Measurements from ENCODE around the gene NPAS2.

The NPAS2 gene

GRCh38 chr2:100869120-100869519, 49.2 kb downstream of the NPAS2 start:
- no peaks in the 10 kb centered on the region for H3K4me1 ChIP-seq (ENCODE audit: control insufficient read depth, insufficient read depth, low read length, poor library complexity, severe bottlenecking)
- H3K27ac ChIP-seq (ENCODE audit: low read depth, low read length, severe bottlenecking), result no peak overlapping the region
- WGBS, 2 experiments (ENCODE audit: insufficient coverage in 2 of 2), result 89 to 90% methylated on average over 1 to 3 of the region's 3 CpGs
- H3K36me3 ChIP-seq (ENCODE audit: control insufficient read depth, insufficient read depth, low read length), result no peaks in the 10 kb centered on the region
- no peak overlapping the region for H3K4me3 ChIP-seq (ENCODE audit: extremely low read depth, insufficient read depth, low read length, poor library complexity, severe bottlenecking)
- peaks cover 5% of the 10 kb centered on the region for H3K9me3 ChIP-seq (ENCODE audit: control insufficient read depth, low read length)

- Histone ChIP-seq H3K9me3 (ENCODE audit: control insufficient read depth, low read length) (peaks cover 5% of the 10 kb centered on the region), H3K36me3 (ENCODE audit: control insufficient read depth, insufficient read depth, low read length) (no peaks in the 10 kb centered on the region), H3K4me1 (ENCODE audit: control insufficient read depth, insufficient read depth, low read length, poor library complexity, severe bottlenecking) (no peaks in the 10 kb centered on the region), H3K4me3 (ENCODE audit: extremely low read depth, insufficient read depth, low read length, poor library complexity, severe bottlenecking) (no peak overlapping the region), H3K27ac (ENCODE audit: low read depth, low read length, severe bottlenecking) (no peak overlapping the region)
- 79 to 82% methylated on average over 5 to 6 of the region's 6 CpGs for WGBS, 2 experiments (ENCODE audit: insufficient coverage in 2 of 2)
Observed at GRCh38 chr2:100870652-100871531, 51.0 kb downstream of the NPAS2 start.

GRCh38 chr2:100875516-100876230, 55.7 kb downstream of the NPAS2 start:
- Histone ChIP-seq H3K4me1 (ENCODE audit: control insufficient read depth, insufficient read depth, low read length, poor library complexity, severe bottlenecking) (no peaks in the 10 kb centered on the region), H3K27ac (ENCODE audit: low read depth, low read length, severe bottlenecking) (no peak overlapping the region), H3K9me3 (ENCODE audit: control insufficient read depth, low read length) (no peaks in the 10 kb centered on the region), H3K4me3 (ENCODE audit: extremely low read depth, insufficient read depth, low read length, poor library complexity, severe bottlenecking) (no peak overlapping the region), H3K36me3 (ENCODE audit: control insufficient read depth, insufficient read depth, low read length) (no peaks in the 10 kb centered on the region)
- WGBS, 2 experiments (ENCODE audit: insufficient coverage in 2 of 2), result 86 to 89% methylated on average over 14 to 18 of the region's 20 CpGs

GRCh38 chr2:100876231-100876860, 56.4 kb downstream of the NPAS2 start:
- H3K36me3 ChIP-seq (ENCODE audit: control insufficient read depth, insufficient read depth, low read length), result no peaks in the 10 kb centered on the region
- H3K4me1 ChIP-seq (ENCODE audit: control insufficient read depth, insufficient read depth, low read length, poor library complexity, severe bottlenecking), result no peaks in the 10 kb centered on the region
- no peak overlapping the region for H3K4me3 ChIP-seq (ENCODE audit: extremely low read depth, insufficient read depth, low read length, poor library complexity, severe bottlenecking)
- H3K27ac ChIP-seq (ENCODE audit: low read depth, low read length, severe bottlenecking), result no peak overlapping the region
- H3K9me3 ChIP-seq (ENCODE audit: control insufficient read depth, low read length), result no peaks in the 10 kb centered on the region
- 90 to 93% methylated on average over 15 of the region's 15 CpGs for WGBS, 2 experiments (ENCODE audit: insufficient coverage in 2 of 2)

GRCh38 chr2:100877555-100877954, 57.6 kb downstream of the NPAS2 start:
- Histone ChIP-seq H3K4me3 (ENCODE audit: extremely low read depth, insufficient read depth, low read length, poor library complexity, severe bottlenecking) (no peak overlapping the region), H3K27ac (ENCODE audit: low read depth, low read length, severe bottlenecking) (no peak overlapping the region)
- 87 to 100% methylated on average over 1 to 4 of the region's 5 CpGs for WGBS, 2 experiments (ENCODE audit: insufficient coverage in 2 of 2)

GRCh38 chr2:100878000-100878791, 58.3 kb downstream of the NPAS2 start:
- Histone ChIP-seq H3K4me1 (ENCODE audit: control insufficient read depth, insufficient read depth, low read length, poor library complexity, severe bottlenecking) (no peaks in the 10 kb centered on the region), H3K27ac (ENCODE audit: low read depth, low read length, severe bottlenecking) (no peak overlapping the region), H3K4me3 (ENCODE audit: extremely low read depth, insufficient read depth, low read length, poor library complexity, severe bottlenecking) (no peak overlapping the region), H3K9me3 (ENCODE audit: control insufficient read depth, low read length) (no peaks in the 10 kb centered on the region), H3K36me3 (ENCODE audit: control insufficient read depth, insufficient read depth, low read length) (no peaks in the 10 kb centered on the region)
- WGBS, 2 experiments (ENCODE audit: insufficient coverage in 2 of 2), result 80 to 83% methylated on average over 8 to 11 of the region's 16 CpGs

More at GRCh38 chr2:100877555-100877954, 57.6 kb downstream of the NPAS2 start:
- Histone ChIP-seq H3K36me3 (ENCODE audit: control insufficient read depth, insufficient read depth, low read length) (no peaks in the 10 kb centered on the region), H3K4me1 (ENCODE audit: control insufficient read depth, insufficient read depth, low read length, poor library complexity, severe bottlenecking) (no peaks in the 10 kb centered on the region), H3K9me3 (ENCODE audit: control insufficient read depth, low read length) (no peaks in the 10 kb centered on the region)

GRCh38 chr2:100879296-100879695, 59.4 kb downstream of the NPAS2 start:
- Histone ChIP-seq H3K4me1 (ENCODE audit: control insufficient read depth, insufficient read depth, low read length, poor library complexity, severe bottlenecking) (no peaks in the 10 kb centered on the region), H3K4me3 (ENCODE audit: extremely low read depth, insufficient read depth, low read length, poor library complexity, severe bottlenecking) (no peak overlapping the region), H3K36me3 (ENCODE audit: control insufficient read depth, insufficient read depth, low read length) (no peaks in the 10 kb centered on the region), H3K9me3 (ENCODE audit: control insufficient read depth, low read length) (no peaks in the 10 kb centered on the region), H3K27ac (ENCODE audit: low read depth, low read length, severe bottlenecking) (no peak overlapping the region)
- 79 to 100% methylated on average over 1 to 3 of the region's 3 CpGs for WGBS, 2 experiments (ENCODE audit: insufficient coverage in 2 of 2)

GRCh38 chr2:100880036-100880435, 60.1 kb downstream of the NPAS2 start:
- no peak overlapping the region for H3K27ac ChIP-seq (ENCODE audit: low read depth, low read length, severe bottlenecking)
- H3K4me1 ChIP-seq (ENCODE audit: control insufficient read depth, insufficient read depth, low read length, poor library complexity, severe bottlenecking), result no peaks in the 10 kb centered on the region
- H3K36me3 ChIP-seq (ENCODE audit: control insufficient read depth, insufficient read depth, low read length), result no peaks in the 10 kb centered on the region
- H3K4me3 ChIP-seq (ENCODE audit: extremely low read depth, insufficient read depth, low read length, poor library complexity, severe bottlenecking), result no peak overlapping the region
- WGBS, 2 experiments (ENCODE audit: insufficient coverage in 2 of 2), result 80 to 93% methylated on average over 1 to 2 of the region's 5 CpGs
- H3K9me3 ChIP-seq (ENCODE audit: control insufficient read depth, low read length), result no peaks in the 10 kb centered on the region

- WGBS, 2 experiments (ENCODE audit: insufficient coverage in 2 of 2), result 95 to 97% methylated on average over 7 of the region's 7 CpGs
Observed at GRCh38 chr2:100880730-100881129, 60.8 kb downstream of the NPAS2 start.

More at GRCh38 chr2:100880730-100881129, 60.8 kb downstream of the NPAS2 start:
- H3K9me3 ChIP-seq (ENCODE audit: control insufficient read depth, low read length), result no peaks in the 10 kb centered on the region
- no peak overlapping the region for H3K27ac ChIP-seq (ENCODE audit: low read depth, low read length, severe bottlenecking)
- no peaks in the 10 kb centered on the region for H3K4me1 ChIP-seq (ENCODE audit: control insufficient read depth, insufficient read depth, low read length, poor library complexity, severe bottlenecking)
- H3K36me3 ChIP-seq (ENCODE audit: control insufficient read depth, insufficient read depth, low read length), result no peaks in the 10 kb centered on the region
- no peak overlapping the region for H3K4me3 ChIP-seq (ENCODE audit: extremely low read depth, insufficient read depth, low read length, poor library complexity, severe bottlenecking)
